K562 (cell line): ENCODE data around the gene C19orf47. TPM values are rescaled to one million over a fixed set of nuclear protein-coding genes. Genes with fewer than 3 reads are reported as not detected.

Experiments
- BCL6 ChIP-seq: fragments of 250-450 bp; sonication (Bioruptor Pico); IDR thresholded peaks from 2 replicates; pipeline ENCODE4 v1.4.0; 2020
- CBX5 ChIP-seq: IDR thresholded peaks from 2 replicates; pipeline ENCODE4 v1.6.1; 2014; ENCODE audit warnings: low read depth, borderline replicate concordance
- DPF2 ChIP-seq: fragments of 450-650 bp; IDR thresholded peaks from 2 replicates; pipeline ENCODE4 v1.6.1; 2016
- PPARD ChIP-seq: fragments of 250-450 bp; sonication (Bioruptor Pico); IDR thresholded peaks from 2 replicates; pipeline ENCODE4 v1.8.0; 2022; ENCODE audit warnings: inconsistent platforms, mild to moderate bottlenecking, moderate library complexity
- SUPT5H ChIP-seq: fragments of 450-650 bp; IDR thresholded peaks from 2 replicates; pipeline ENCODE4 v1.6.1; 2016
- TAF1 ChIP-seq: IDR thresholded peaks from 2 replicates; pipeline ENCODE4 v1.6.1; 2011; ENCODE audit warnings: mild to moderate bottlenecking, low read length, moderate library complexity; ENCODE audit not compliant: insufficient read depth, control insufficient read depth, severe bottlenecking; ENCODE audit errors: extremely low read depth
- TAF15 ChIP-seq: fragments of 200-400 bp; formaldehyde crosslinking; IDR thresholded peaks from 2 replicates; pipeline ENCODE4 v1.6.1; 2017; ENCODE audit warnings: mild to moderate bottlenecking, low read depth, low read length, moderate library complexity
- TBP ChIP-seq: optimal IDR thresholded peaks from 2 replicates; pipeline ENCODE3; 2011; ENCODE audit warnings: low read depth, low read length, improper control_type of control experiment
- TCF7 ChIP-seq: sonication (generic); IDR thresholded peaks from 2 replicates; pipeline ENCODE4 v1.6.1; 2016; ENCODE audit warnings: antibody characterized with exemption, borderline replicate concordance
- ZBTB17 ChIP-seq: fragments of 450-650 bp; formaldehyde crosslinking; IDR thresholded peaks from 2 replicates; pipeline ENCODE4 v1.4.0; 2020; ENCODE audit warnings: mild to moderate bottlenecking
- ZNF347 ChIP-seq: fragments of 450-650 bp; formaldehyde crosslinking; IDR thresholded peaks from 2 replicates; pipeline ENCODE4 v1.4.0; 2020; ENCODE audit warnings: low read depth, mild to moderate bottlenecking, moderate library complexity
- ZNF695 ChIP-seq: fragments of 450-650 bp; formaldehyde crosslinking; IDR thresholded peaks from 2 replicates; pipeline ENCODE4 v1.4.0; 2020; ENCODE audit warnings: mild to moderate bottlenecking, moderate library complexity
- polyA plus RNA-seq, 8 experiments: library from polyadenylated mRNA; depleted of rRNA in 4 of 8; stranded (reverse) in 5 of 8; unstranded in 3 of 8; fragments of >200 nt; fragmentation: Nextera tagmentation in 2 of 8; fragmentation: Illumina TruSeq in 1 of 8; extraction: Ambion mirVana in 2 of 8; extraction: Trizol in 1 of 8; gene quantifications; 2 replicates each; pipeline versions ENCODE4 v1.2.1 to v1.2.3, GENCODE V29; 2011 to 2014; ENCODE audit warnings: inconsistent platforms in 1 of 8, missing spikeins in 1 of 8
- total RNA-seq, 7 experiments: library from RNA; depleted of rRNA in 6 of 7; stranded (reverse); fragments of >200 nt in 6 of 7; fragmentation: Illumina TruSeq in 2 of 7; extraction: Trizol in 2 of 7; gene quantifications; 2 replicates each; pipeline versions ENCODE4 v1.2.1 to v1.2.3, GENCODE V29; 2011 to 2021; ENCODE audit warnings: low replicate concordance in 1 of 7
- TF ChIP-seq, protein P1 (sequence below), 3 experiments: fragments of 200-800 bp in 1 of 3; fragments of 250-450 bp in 1 of 3; fragments of 450-650 bp in 1 of 3; sonication (Bioruptor Pico) in 1 of 3; sonication (Bioruptor generic) in 1 of 3; formaldehyde crosslinking in 1 of 3; IDR thresholded peaks; 2 replicates each; pipeline versions ENCODE4 v1.6.1 to v1.8.0; 2016 to 2022; ENCODE audit warnings: mild to moderate bottlenecking in 2 of 3, missing genetic modification characterization in 2 of 3, missing compliant biosample characterization in 1 of 3, moderate library complexity in 1 of 3
- TF ChIP-seq, protein P2 (sequence below): fragments of 250-450 bp; sonication (Bioruptor Pico); IDR thresholded peaks from 2 replicates; pipeline ENCODE4 v1.8.0; 2021; ENCODE audit warnings: moderate library complexity, mild to moderate bottlenecking, inconsistent platforms

Gene C19orf47
- total and polyA plus RNA-seq, 9 of the 15 experiments (the other 6 are each of a cell fraction or from before 2014, with no cell fraction given): 0.08 to 26.1 (median 14.7) TPM

DNA sequence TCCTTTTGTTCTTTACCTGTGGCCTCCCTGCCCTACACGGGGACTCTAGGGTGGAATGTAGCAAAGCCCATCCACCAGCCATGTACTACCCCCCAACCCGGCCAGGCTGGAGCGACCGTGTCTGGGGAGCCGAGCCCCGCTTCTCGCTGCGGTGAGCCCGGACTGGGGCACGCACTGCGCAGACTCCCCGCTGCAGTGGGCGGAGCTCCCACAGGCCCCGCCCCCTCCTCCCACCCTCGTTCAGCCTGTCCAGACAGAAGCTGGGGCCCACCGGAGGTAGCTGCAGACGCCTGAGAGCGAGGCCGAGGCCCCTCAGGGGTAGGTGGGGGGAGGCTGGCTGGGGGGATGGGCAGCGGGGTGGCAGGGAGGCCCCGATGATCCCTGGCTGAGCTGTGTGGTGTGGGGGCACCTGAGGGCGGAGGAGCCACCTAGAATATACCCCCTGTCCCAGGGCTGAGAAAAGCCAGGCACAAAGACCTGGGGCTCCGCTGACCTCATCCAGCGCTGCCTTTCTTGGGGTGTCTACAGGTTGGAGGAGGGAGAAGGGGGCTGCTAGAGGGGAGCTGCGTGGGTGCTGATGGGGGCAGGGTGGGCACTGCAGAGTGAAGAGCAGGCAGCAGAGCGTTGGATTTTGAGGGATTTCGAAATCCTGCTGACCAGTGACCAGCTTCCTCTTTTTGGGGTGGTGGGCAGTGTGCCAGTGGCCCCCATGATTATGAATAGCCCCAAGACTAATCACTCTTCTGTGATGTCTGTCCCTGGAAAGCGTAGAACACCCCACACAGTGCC, 17.6 kb upstream of the C19orf47 start (continued):
- TF ChIP-seq, protein P1, sequence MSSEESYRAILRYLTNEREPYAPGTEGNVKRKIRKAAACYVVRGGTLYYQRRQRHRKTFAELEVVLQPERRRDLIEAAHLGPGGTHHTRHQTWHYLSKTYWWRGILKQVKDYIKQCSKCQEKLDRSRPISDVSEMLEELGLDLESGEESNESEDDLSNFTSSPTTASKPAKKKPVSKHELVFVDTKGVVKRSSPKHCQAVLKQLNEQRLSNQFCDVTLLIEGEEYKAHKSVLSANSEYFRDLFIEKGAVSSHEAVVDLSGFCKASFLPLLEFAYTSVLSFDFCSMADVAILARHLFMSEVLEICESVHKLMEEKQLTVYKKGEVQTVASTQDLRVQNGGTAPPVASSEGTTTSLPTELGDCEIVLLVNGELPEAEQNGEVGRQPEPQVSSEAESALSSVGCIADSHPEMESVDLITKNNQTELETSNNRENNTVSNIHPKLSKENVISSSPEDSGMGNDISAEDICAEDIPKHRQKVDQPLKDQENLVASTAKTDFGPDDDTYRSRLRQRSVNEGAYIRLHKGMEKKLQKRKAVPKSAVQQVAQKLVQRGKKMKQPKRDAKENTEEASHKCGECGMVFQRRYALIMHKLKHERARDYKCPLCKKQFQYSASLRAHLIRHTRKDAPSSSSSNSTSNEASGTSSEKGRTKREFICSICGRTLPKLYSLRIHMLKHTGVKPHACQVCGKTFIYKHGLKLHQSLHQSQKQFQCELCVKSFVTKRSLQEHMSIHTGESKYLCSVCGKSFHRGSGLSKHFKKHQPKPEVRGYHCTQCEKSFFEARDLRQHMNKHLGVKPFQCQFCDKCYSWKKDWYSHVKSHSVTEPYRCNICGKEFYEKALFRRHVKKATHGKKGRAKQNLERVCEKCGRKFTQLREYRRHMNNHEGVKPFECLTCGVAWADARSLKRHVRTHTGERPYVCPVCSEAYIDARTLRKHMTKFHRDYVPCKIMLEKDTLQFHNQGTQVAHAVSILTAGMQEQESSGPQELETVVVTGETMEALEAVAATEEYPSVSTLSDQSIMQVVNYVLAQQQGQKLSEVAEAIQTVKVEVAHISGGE (CRISPR knock-in tag; IDR thresholded peaks at IDR 0.05): no peak
- TF ChIP-seq ZNF695: no peak
- TF ChIP-seq BCL6: no peak
- peak; percentile 9 for TF ChIP-seq TBP
- TF ChIP-seq ZBTB17 (CRISPR knock-in tag): no peak
- TF ChIP-seq SUPT5H: peak; percentile 68; the same call in 1 of the 2 replicates
- no peak for TF ChIP-seq PPARD (CRISPR knock-in tag)
- TF ChIP-seq DPF2: no peak
- no peak for TF ChIP-seq TAF15
- no peak for TF ChIP-seq CBX5
- TF ChIP-seq ZNF347: no peak
- TF ChIP-seq TCF7: no peak
- TF ChIP-seq, protein P2, sequence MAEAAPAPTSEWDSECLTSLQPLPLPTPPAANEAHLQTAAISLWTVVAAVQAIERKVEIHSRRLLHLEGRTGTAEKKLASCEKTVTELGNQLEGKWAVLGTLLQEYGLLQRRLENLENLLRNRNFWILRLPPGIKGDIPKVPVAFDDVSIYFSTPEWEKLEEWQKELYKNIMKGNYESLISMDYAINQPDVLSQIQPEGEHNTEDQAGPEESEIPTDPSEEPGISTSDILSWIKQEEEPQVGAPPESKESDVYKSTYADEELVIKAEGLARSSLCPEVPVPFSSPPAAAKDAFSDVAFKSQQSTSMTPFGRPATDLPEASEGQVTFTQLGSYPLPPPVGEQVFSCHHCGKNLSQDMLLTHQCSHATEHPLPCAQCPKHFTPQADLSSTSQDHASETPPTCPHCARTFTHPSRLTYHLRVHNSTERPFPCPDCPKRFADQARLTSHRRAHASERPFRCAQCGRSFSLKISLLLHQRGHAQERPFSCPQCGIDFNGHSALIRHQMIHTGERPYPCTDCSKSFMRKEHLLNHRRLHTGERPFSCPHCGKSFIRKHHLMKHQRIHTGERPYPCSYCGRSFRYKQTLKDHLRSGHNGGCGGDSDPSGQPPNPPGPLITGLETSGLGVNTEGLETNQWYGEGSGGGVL (CRISPR knock-in tag): no peak
- TF ChIP-seq TAF1: peak; percentile 83
